Measurements from ENCODE around the gene LYPD4.

DNA sequence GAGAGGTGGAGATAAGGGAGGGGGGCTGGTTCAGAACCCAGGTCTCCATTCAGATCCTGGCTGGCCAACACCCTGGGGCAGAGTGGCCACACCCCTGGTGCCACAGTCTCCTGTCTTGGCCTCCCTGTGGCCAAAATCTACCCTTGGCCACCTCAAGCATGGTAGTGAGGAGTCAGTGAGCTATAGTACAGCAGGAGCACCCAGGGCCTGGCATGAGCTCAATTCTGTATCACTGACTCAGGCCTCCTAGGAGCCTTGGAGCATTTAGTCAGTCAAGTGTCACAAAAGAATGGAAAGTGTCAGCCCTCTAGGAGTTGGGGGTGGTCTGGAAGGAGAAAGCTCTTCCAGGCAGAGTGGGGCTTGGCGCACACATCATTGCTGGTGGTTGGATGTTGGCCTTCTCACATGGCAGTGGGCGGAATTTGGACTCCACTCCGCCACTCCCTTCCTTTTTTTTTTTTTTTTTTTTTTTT, 26.0 kb upstream of the LYPD4 start:
- TF ChIP-seq, protein P1, sequence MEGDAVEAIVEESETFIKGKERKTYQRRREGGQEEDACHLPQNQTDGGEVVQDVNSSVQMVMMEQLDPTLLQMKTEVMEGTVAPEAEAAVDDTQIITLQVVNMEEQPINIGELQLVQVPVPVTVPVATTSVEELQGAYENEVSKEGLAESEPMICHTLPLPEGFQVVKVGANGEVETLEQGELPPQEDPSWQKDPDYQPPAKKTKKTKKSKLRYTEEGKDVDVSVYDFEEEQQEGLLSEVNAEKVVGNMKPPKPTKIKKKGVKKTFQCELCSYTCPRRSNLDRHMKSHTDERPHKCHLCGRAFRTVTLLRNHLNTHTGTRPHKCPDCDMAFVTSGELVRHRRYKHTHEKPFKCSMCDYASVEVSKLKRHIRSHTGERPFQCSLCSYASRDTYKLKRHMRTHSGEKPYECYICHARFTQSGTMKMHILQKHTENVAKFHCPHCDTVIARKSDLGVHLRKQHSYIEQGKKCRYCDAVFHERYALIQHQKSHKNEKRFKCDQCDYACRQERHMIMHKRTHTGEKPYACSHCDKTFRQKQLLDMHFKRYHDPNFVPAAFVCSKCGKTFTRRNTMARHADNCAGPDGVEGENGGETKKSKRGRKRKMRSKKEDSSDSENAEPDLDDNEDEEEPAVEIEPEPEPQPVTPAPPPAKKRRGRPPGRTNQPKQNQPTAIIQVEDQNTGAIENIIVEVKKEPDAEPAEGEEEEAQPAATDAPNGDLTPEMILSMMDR (IDR thresholded peaks at IDR 0.05), result no peak
- TF ChIP-seq EZH2 (IDR thresholded peaks at IDR 0.05) (no peak), EZH2phosphoT487 (IDR thresholded peaks at IDR 0.05) (no peak)
